ENCODE measurements around the gene SERPINB5.

Gene SERPINB5

DNA sequence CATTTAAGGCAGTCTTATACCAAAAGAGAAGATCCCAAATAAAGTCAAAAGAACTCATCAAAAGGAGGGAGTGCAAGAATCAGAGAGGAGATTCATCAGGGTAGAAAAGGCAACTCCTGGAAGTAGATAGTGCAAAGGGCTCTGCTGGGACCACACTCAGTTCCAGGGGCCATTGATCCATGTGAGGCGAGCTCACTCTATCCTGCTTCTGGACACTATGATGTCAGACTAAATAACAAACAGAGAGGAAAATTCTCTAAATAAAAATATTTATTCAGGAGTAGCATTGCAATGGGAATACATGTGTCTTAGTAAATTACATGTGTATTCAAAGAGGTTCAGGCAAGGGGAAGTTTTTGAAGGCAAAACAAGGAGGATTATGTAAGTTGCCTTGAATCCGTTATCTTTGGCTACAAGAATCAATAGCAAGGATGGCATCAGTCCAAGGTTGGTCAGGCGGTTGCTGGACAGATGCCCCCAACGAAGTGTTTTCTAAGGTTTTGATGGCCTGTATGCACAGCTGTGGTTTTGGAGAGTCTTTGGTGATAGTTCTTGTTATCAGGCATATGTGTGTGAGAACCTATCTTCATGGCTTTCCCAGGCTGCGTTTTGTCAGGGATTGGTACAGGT lies 52.2 kb downstream of the SERPINB5 start:
- DNase-seq (ENCODE audit: low read depth), result no peak
- no peak overlapping the region for H3K4me3 ChIP-seq (ENCODE audit: low read depth, low read length)
- TF ChIP-seq, protein P1, sequence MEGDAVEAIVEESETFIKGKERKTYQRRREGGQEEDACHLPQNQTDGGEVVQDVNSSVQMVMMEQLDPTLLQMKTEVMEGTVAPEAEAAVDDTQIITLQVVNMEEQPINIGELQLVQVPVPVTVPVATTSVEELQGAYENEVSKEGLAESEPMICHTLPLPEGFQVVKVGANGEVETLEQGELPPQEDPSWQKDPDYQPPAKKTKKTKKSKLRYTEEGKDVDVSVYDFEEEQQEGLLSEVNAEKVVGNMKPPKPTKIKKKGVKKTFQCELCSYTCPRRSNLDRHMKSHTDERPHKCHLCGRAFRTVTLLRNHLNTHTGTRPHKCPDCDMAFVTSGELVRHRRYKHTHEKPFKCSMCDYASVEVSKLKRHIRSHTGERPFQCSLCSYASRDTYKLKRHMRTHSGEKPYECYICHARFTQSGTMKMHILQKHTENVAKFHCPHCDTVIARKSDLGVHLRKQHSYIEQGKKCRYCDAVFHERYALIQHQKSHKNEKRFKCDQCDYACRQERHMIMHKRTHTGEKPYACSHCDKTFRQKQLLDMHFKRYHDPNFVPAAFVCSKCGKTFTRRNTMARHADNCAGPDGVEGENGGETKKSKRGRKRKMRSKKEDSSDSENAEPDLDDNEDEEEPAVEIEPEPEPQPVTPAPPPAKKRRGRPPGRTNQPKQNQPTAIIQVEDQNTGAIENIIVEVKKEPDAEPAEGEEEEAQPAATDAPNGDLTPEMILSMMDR (IDR thresholded peaks at IDR 0.05; ENCODE audit: low read depth, low read length, missing control alignments), result no peak

DNA sequence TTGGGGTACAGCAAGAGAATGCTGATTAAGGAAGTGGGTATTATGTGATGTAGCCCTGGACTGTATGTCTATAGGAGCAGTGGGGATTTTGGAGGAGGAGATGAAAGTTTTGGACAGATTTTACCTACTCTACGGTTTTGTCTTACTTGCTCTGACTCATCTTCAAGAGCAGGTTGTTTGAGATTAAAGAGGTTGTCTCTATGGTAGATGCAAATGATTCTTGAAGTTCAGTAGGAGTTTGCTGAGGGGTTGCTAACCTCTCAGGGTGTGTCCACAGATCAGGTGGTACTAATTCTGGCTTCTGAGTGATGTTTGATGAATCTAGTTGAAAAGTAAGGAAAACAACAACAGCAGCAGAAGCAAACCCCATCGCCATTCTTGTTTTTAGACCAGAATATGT lies 55.7 kb downstream of the SERPINB5 start:
- no peak overlapping the region for H3K4me3 ChIP-seq (ENCODE audit: low read depth, low read length)
- DNase-seq (ENCODE audit: low read depth), result no peak
- TF ChIP-seq, protein P1 (IDR thresholded peaks at IDR 0.05; ENCODE audit: low read depth, low read length, missing control alignments), result no peak

DNA sequence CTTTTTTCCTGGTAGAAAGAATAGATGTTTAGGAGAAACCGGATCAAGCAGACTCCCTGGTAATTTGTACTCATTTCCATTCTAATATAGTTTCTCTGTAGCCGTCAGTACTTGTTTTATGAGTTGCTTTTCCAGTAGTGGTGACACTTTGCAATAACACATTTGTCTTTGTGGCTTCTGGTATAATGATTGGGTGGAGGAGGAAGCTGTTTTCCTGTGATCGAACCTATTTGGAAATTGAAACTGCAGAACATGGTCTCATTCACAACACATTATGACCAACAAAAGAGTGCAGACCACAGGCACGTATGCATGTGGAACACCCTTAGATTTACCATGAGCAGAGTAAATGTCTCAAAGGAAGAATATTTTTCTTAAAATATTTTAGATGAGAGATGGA lies 57.9 kb downstream of the SERPINB5 start:
- TF ChIP-seq, protein P1 (IDR thresholded peaks at IDR 0.05; ENCODE audit: low read depth, low read length, missing control alignments), result no peak
- no peak overlapping the region for H3K4me3 ChIP-seq (ENCODE audit: low read depth, low read length)
- no peak for DNase-seq (ENCODE audit: low read depth)

DNA sequence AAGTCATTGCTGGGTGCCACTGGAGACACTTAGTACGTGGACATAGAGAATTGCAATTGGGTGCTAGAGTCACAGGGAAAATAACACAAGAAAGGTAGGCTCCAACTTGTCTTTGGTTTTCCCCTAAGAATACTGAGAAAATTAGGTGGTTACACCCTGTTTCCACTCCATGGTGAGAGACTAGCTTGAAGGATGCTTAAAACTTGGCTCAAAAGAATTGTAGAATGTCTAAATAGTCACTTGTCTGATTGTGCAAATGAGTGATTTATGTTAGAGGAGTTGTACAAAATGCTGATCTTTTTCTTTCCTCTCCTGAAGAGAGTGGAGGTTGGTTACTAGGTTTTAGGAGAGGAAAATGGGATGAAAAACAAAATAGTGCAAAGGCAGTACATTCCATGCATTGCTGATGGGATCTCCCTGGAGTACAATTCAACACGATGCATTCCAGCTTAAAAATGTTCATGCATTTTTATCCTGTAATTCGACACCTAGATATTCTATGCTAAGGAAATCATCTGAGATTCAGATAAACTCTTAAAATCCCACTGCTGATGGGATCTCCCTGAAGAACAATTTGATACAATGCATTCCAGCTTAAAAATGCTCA lies 63.2 kb downstream of the SERPINB5 start:
- TF ChIP-seq, protein P1 (IDR thresholded peaks at IDR 0.05; ENCODE audit: low read depth, low read length, missing control alignments), result no peak
- no peak overlapping the region for H3K4me3 ChIP-seq (ENCODE audit: low read depth, low read length)
- no peak for DNase-seq (ENCODE audit: low read depth)

DNA sequence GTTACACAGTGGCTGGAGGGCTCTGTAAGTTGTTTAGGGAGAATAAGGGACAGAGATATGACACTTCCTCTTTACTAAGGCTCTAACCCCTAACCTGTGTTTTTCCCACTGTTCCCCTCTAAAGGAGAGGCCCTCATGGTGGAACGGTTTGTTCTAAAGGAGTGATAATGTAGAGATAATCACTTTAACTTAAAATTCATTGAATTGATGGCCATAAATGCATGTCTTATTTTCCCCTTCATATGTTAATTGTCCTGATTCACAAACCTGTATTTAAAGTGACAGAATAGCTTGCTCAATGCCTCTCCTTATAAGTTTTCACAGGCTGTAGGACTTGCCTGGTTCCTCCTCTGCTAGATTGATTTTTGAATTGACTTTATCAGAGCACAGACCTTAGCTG lies 65.3 kb downstream of the SERPINB5 start, which contains the start of gene SERPINB12:
SERPINB12 (plus strand) TSS at position 301 of the 400 bp plus-strand sequence. CDS start 13,791 bp downstream, outside the sequence.
- DNase-seq (ENCODE audit: low read depth), result no peak
- no peak within 1 kb of the TSS for H3K4me3 ChIP-seq (ENCODE audit: low read depth, low read length)
- TF ChIP-seq, protein P1 (IDR thresholded peaks at IDR 0.05; ENCODE audit: low read depth, low read length, missing control alignments), result no peak

DNA sequence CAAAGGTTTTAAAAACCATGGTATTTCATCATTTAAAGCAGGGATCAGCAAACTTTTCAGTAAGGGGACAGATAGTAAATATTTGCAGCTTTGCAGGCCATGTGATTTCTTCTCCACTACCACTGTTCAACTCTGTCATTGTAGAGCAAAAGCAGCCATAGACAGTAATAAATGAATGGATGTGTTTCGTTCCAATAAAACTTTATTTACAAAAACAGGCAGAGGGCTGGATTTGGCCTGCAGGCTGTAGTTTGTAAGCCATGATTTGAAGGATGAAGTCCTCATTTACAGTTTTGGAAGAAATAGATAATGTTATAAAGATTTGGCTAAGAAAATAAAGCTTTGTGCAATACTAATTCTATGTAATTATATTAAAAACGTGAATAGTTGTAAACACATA lies 67.3 kb downstream of the SERPINB5 start:
- TF ChIP-seq, protein P1 (IDR thresholded peaks at IDR 0.05; ENCODE audit: low read depth, low read length, missing control alignments), result no peak
- no peak overlapping the region for H3K4me3 ChIP-seq (ENCODE audit: low read depth, low read length)
- DNase-seq (ENCODE audit: low read depth), result no peak

DNA sequence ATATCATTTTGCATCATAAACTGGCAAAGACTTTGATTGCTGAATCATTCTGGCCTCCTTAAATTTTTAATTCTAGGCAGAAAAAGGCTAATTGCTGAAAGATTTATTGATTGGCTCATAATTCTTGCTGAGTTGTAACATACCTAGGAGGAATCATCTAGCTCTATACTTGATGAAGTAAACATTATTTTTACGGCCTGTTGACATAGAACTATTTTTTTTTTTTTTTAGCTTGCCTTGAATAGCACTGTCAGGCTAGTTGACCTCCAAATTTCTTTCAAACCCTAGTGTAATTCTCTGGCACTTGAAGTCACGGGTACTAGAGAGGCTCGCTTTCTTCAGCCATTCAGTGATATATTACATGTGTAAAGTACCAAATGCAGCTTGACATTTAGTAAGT lies 68.2 kb downstream of the SERPINB5 start:
- TF ChIP-seq, protein P1 (IDR thresholded peaks at IDR 0.05; ENCODE audit: low read depth, low read length, missing control alignments), result no peak

More for the DNA sequence above, 68.2 kb downstream of the SERPINB5 start:
- H3K4me3 ChIP-seq (ENCODE audit: low read depth, low read length), result no peak overlapping the region
- DNase-seq (ENCODE audit: low read depth), result no peak

Measured in GM12864 (cell line).